GM12878 (cell line): ENCODE data around the gene DUSP8. TPM values are rescaled to one million over a fixed set of nuclear protein-coding genes. Genes with fewer than 3 reads are reported as not detected.

ENCODE experiments used
- ATAC-seq: fragments of 200-7000 bp; cut with Tn5 transposase; 3 replicates; pipeline ENCODE4 v1.9.1; 2020; ENCODE audit warnings: mild to moderate bottlenecking, moderate library complexity
- BruUV-seq: library from RNA; stranded (reverse); fragments of 400-500 nt; replicated peaks from 2 replicates; lab custom pipeline; 2021; lab: Mats Ljungman, UMichigan
- CTCF ChIA-PET: fragments of 300-600 bp; sonication (Branson Sonifier 250); formaldehyde crosslinking; extraction: SDS; loops from one replicate; lab custom pipeline; 2021; ENCODE audit warnings: inconsistent platforms; lab: Yijun Ruan, JAX
- POLR2A ChIA-PET: fragments of 350-600 bp; formaldehyde crosslinking; extraction: SDS; loops from one replicate; lab custom pipeline; 2021; ENCODE audit warnings: inconsistent platforms; lab: Charles Lee
- RAD21 ChIA-PET: fragments of 300-600 bp; sonication (Branson Sonifier 250); formaldehyde crosslinking; loops from one replicate; lab custom pipeline; 2023; ENCODE audit warnings: antibody characterized with exemption; ENCODE audit not compliant: unreplicated experiment; lab: Charles Lee
- SMC1A ChIA-PET: fragments of 300-600 bp; sonication (Branson Sonifier 250); formaldehyde crosslinking; loops from one replicate; lab custom pipeline; 2023; ENCODE audit not compliant: unreplicated experiment, uncharacterized antibody; lab: Charles Lee
- DNase-seq: peaks from one replicate; pipeline ENCODE4 v3.0.0-alpha.2; 2011; ENCODE audit warnings: low read depth, low spot score
- FAIRE-seq: peaks from 3 replicates; lab custom pipeline; 2011; peaks lifted over from hg19 to GRCh38; lab: Jason Lieb, UNC
- H2AFZ ChIP-seq: 2 replicates; pipeline ENCODE4 v1.6.0; 2011; ENCODE audit warnings: low read depth, low read length, control low read depth; ENCODE audit not compliant: control insufficient read depth
- H3K27ac ChIP-seq: 2 replicates; pipeline ENCODE4 v1.5.1; 2011; ENCODE audit warnings: control low read depth; ENCODE audit not compliant: control insufficient read depth, insufficient read depth
- H3K27me3 ChIP-seq, 2 experiments: replicated peaks in 1 of 2; 2 replicates each; pipeline versions ENCODE4 v1.6.0 to v1.6.1; 2011; ENCODE audit warnings: low read length in 1 of 2; ENCODE audit not compliant: control insufficient read depth in 2 of 2, insufficient read depth in 2 of 2
- H3K36me3 ChIP-seq, 2 experiments: 2 replicates each; pipeline ENCODE4 v1.5.1; 2011; ENCODE audit warnings: low read length in 1 of 2; ENCODE audit not compliant: control insufficient read depth in 2 of 2, insufficient read depth in 2 of 2
- H3K4me1 ChIP-seq: 2 replicates; pipeline ENCODE4 v1.6.1; 2011; ENCODE audit warnings: mild to moderate bottlenecking, low read length, moderate library complexity, mixed read lengths; ENCODE audit not compliant: control insufficient read depth, insufficient read depth
- H3K4me2 ChIP-seq: 2 replicates; pipeline ENCODE4 v1.6.0; 2011; ENCODE audit warnings: control low read depth; ENCODE audit not compliant: control insufficient read depth, insufficient read depth
- H3K4me3 ChIP-seq: fragments of 200-600 bp; sonication (generic); 2 replicates; pipeline ENCODE4 v1.5.1; 2016
- H3K79me2 ChIP-seq: 2 replicates; pipeline ENCODE4 v1.6.0; 2011; ENCODE audit warnings: low read length; ENCODE audit not compliant: control insufficient read depth, insufficient read depth
- H3K9ac ChIP-seq: 2 replicates; pipeline ENCODE4 v1.8.0; 2011; ENCODE audit warnings: low read length, control low read depth, mixed read lengths; ENCODE audit not compliant: control insufficient read depth, insufficient read depth
- H3K9me3 ChIP-seq: replicated peaks from 3 replicates; pipeline ENCODE4 v1.5.1; 2011; ENCODE audit warnings: mild to moderate bottlenecking, low read length; ENCODE audit not compliant: control insufficient read depth, insufficient read depth
- H4K20me1 ChIP-seq: 2 replicates; pipeline ENCODE4 v1.6.0; 2011; ENCODE audit not compliant: control insufficient read depth, insufficient read depth
- CREM ChIP-seq: IDR thresholded peaks from 2 replicates; pipeline ENCODE4 v1.6.1; 2014; ENCODE audit warnings: antibody characterized with exemption, low read depth
- E4F1 ChIP-seq: fragments of 450-650 bp; IDR thresholded peaks from 2 replicates; pipeline ENCODE4 v1.6.1; 2018; ENCODE audit warnings: borderline replicate concordance, mild to moderate bottlenecking; ENCODE audit not compliant: partially characterized antibody
- ESRRA ChIP-seq: IDR thresholded peaks from 2 replicates; pipeline ENCODE4 v1.6.1; 2012; ENCODE audit warnings: mild to moderate bottlenecking, low read length, improper control_type of control experiment
- KAT2A ChIP-seq: conservative IDR thresholded peaks from 2 replicates; pipeline ENCODE4 v1.6.1; 2011; ENCODE audit warnings: low read depth, low read length; ENCODE audit not compliant: control insufficient read depth
- RUNX3 ChIP-seq: IDR thresholded peaks from 2 replicates; pipeline ENCODE4 v1.6.1; 2012; ENCODE audit warnings: low read length, inconsistent platforms
- TCF7 ChIP-seq: IDR thresholded peaks from 2 replicates; pipeline ENCODE4 v1.6.1; 2014; ENCODE audit warnings: antibody characterized with exemption, borderline replicate concordance
- ZNF217 ChIP-seq: fragments of 450-650 bp; IDR thresholded peaks from 2 replicates; pipeline ENCODE4 v1.6.1; 2017; ENCODE audit warnings: antibody characterized with exemption, mild to moderate bottlenecking
- ZNF274 ChIP-seq: IDR thresholded peaks from one replicate; pipeline ENCODE4 v1.8.0; 2011; ENCODE audit not compliant: insufficient read length, insufficient read depth
- ZNF622 ChIP-seq: fragments of 450-650 bp; IDR thresholded peaks from 2 replicates; pipeline ENCODE4 v1.6.1; 2017; ENCODE audit warnings: mild to moderate bottlenecking, inconsistent platforms
- WGBS: methylation state at CpG from one replicate; pipeline ENCODE4 v1.1.6; 2016; ENCODE audit warnings: low lambda C conversion rate; ENCODE audit not compliant: insufficient replicate concordance, insufficient coverage; ENCODE audit errors: missing lambda C conversion rate; 5-methylcytosine and 5-hydroxymethylcytosine counted together
- in situ Hi-C: fragments of 300-500 bp; cut with MboI; formaldehyde crosslinking; loops from 9 replicates; pipeline ENCODE4 v1.14.3; 2018; ENCODE audit warnings: mixed read lengths
- intact Hi-C: fragments of 100-400 bp; cut with micrococcal nuclease; formaldehyde crosslinking; loops from one replicate; pipeline ENCODE4 v1.14.2; 2022; ENCODE audit not compliant: unreplicated experiment
- polyA plus RNA-seq, 11 experiments: library from polyadenylated mRNA; depleted of rRNA in 4 of 11; unstranded in 6 of 11; stranded (reverse) in 5 of 11; fragments of >200 nt; fragmentation: Nextera tagmentation in 4 of 11; fragmentation: Illumina TruSeq in 1 of 11; extraction: Ambion mirVana in 4 of 11; extraction: Trizol in 1 of 11; gene quantifications; 1 replicate in 1 of 11; 2 replicates in 10 of 11; pipeline versions ENCODE4 v1.2.1 to v1.2.3, GENCODE V29; 2011 to 2016; ENCODE audit warnings: inconsistent platforms in 2 of 11, missing spikeins in 2 of 11, low read depth in 1 of 11
- total RNA-seq, 4 experiments: library from RNA; depleted of rRNA in 3 of 4; stranded (reverse); fragments of >200 nt in 3 of 4; fragmentation: Illumina TruSeq in 1 of 4; extraction: Trizol in 1 of 4; gene quantifications; 2 replicates each; pipeline versions ENCODE4 v1.2.1 to v1.2.3, GENCODE V29; 2013 to 2021
- TF ChIP-seq, protein P1 (sequence below): fragments of 450-650 bp; formaldehyde crosslinking; IDR thresholded peaks from 2 replicates; pipeline ENCODE4 v1.4.0; 2020; ENCODE audit warnings: mild to moderate bottlenecking, moderate library complexity
- TF ChIP-seq, protein P2 (sequence below): fragments of 450-650 bp; IDR thresholded peaks from 2 replicates; pipeline ENCODE4 v1.6.1; 2017; ENCODE audit warnings: mild to moderate bottlenecking, moderate library complexity
- TF ChIP-seq, protein P3 (sequence below): fragments of 450-650 bp; IDR thresholded peaks from 2 replicates; pipeline ENCODE4 v1.6.1; 2016; ENCODE audit warnings: mild to moderate bottlenecking

DUSP8 gene
- total and polyA plus RNA-seq, 10 of the 15 experiments (the other 5 are each of a cell fraction or from before 2014, with no cell fraction given), result 0.04 to 1.7 (median 0.26) TPM; not detected in 6

GRCh38 chr11:1600626-1601025, 28.6 kb upstream of the DUSP8 start:
- Histone ChIP-seq H2AFZ (no peak overlapping the region), H3K9me3 (no peaks in the 10 kb centered on the region; the same call in 2 of the 3 replicates), H3K27ac (no peak overlapping the region), H3K79me2 (no peaks in the 10 kb centered on the region), H3K4me2 (no peak overlapping the region), H3K4me1 (no peaks in the 10 kb centered on the region), H3K36me3 (no peaks in the 10 kb centered on the region), H3K4me3 (no peak overlapping the region), H4K20me1 (no peaks in the 10 kb centered on the region), H3K27me3 (no peaks in the 10 kb centered on the region; a peak in 2 of 4 replicates), H3K9ac (no peak overlapping the region)
- no peak for ATAC-seq
- ChIA-PET RAD21 (no interaction called here), CTCF (no interaction called here), SMC1A (interaction anchor here (0.7 kb wide), 1 partner anchor 51 kb away, joined by 3 read pairs; no protein-coding TSS in a partner anchor), POLR2A (no interaction called here)
- in situ Hi-C loops (no loop called here), intact Hi-C loops (no loop called here)
- FAIRE-seq, result no peak
- BruUV-seq, result no TSS peak
- WGBS, result 51% methylated on average over 5 of the region's 5 CpGs
- no peak for DNase-seq
- TF ChIP-seq TCF7 (no peak), ESRRA (no peak), ZNF274 (no peak), RUNX3 (no peak), ZNF217 (no peak), KAT2A (no peak), E4F1 (no peak), CREM (no peak), ZNF622 (no peak)
- TF ChIP-seq, protein P1, sequence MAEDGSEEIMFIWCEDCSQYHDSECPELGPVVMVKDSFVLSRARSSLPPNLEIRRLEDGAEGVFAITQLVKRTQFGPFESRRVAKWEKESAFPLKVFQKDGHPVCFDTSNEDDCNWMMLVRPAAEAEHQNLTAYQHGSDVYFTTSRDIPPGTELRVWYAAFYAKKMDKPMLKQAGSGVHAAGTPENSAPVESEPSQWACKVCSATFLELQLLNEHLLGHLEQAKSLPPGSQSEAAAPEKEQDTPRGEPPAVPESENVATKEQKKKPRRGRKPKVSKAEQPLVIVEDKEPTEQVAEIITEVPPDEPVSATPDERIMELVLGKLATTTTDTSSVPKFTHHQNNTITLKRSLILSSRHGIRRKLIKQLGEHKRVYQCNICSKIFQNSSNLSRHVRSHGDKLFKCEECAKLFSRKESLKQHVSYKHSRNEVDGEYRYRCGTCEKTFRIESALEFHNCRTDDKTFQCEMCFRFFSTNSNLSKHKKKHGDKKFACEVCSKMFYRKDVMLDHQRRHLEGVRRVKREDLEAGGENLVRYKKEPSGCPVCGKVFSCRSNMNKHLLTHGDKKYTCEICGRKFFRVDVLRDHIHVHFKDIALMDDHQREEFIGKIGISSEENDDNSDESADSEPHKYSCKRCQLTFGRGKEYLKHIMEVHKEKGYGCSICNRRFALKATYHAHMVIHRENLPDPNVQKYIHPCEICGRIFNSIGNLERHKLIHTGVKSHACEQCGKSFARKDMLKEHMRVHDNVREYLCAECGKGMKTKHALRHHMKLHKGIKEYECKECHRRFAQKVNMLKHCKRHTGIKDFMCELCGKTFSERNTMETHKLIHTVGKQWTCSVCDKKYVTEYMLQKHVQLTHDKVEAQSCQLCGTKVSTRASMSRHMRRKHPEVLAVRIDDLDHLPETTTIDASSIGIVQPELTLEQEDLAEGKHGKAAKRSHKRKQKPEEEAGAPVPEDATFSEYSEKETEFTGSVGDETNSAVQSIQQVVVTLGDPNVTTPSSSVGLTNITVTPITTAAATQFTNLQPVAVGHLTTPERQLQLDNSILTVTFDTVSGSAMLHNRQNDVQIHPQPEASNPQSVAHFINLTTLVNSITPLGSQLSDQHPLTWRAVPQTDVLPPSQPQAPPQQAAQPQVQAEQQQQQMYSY (CRISPR knock-in tag), result no peak
- TF ChIP-seq, protein P2, sequence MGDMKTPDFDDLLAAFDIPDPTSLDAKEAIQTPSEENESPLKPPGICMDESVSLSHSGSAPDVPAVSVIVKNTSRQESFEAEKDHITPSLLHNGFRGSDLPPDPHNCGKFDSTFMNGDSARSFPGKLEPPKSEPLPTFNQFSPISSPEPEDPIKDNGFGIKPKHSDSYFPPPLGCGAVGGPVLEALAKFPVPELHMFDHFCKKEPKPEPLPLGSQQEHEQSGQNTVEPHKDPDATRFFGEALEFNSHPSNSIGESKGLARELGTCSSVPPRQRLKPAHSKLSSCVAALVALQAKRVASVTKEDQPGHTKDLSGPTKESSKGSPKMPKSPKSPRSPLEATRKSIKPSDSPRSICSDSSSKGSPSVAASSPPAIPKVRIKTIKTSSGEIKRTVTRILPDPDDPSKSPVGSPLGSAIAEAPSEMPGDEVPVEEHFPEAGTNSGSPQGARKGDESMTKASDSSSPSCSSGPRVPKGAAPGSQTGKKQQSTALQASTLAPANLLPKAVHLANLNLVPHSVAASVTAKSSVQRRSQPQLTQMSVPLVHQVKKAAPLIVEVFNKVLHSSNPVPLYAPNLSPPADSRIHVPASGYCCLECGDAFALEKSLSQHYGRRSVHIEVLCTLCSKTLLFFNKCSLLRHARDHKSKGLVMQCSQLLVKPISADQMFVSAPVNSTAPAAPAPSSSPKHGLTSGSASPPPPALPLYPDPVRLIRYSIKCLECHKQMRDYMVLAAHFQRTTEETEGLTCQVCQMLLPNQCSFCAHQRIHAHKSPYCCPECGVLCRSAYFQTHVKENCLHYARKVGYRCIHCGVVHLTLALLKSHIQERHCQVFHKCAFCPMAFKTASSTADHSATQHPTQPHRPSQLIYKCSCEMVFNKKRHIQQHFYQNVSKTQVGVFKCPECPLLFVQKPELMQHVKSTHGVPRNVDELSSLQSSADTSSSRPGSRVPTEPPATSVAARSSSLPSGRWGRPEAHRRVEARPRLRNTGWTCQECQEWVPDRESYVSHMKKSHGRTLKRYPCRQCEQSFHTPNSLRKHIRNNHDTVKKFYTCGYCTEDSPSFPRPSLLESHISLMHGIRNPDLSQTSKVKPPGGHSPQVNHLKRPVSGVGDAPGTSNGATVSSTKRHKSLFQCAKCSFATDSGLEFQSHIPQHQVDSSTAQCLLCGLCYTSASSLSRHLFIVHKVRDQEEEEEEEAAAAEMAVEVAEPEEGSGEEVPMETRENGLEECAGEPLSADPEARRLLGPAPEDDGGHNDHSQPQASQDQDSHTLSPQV, result no peak
- TF ChIP-seq, protein P3, sequence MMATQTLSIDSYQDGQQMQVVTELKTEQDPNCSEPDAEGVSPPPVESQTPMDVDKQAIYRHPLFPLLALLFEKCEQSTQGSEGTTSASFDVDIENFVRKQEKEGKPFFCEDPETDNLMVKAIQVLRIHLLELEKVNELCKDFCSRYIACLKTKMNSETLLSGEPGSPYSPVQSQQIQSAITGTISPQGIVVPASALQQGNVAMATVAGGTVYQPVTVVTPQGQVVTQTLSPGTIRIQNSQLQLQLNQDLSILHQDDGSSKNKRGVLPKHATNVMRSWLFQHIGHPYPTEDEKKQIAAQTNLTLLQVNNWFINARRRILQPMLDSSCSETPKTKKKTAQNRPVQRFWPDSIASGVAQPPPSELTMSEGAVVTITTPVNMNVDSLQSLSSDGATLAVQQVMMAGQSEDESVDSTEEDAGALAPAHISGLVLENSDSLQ, result no peak
